ENCODE results near the gene GBA3.

The GBA3 gene

GRCh38 chr4:22778547-22779163, 85.9 kb downstream of the GBA3 start:
- in situ Hi-C loops (cut with MboI; ENCODE audit: low sequenced_read_pairs) = no loop called here

DNA sequence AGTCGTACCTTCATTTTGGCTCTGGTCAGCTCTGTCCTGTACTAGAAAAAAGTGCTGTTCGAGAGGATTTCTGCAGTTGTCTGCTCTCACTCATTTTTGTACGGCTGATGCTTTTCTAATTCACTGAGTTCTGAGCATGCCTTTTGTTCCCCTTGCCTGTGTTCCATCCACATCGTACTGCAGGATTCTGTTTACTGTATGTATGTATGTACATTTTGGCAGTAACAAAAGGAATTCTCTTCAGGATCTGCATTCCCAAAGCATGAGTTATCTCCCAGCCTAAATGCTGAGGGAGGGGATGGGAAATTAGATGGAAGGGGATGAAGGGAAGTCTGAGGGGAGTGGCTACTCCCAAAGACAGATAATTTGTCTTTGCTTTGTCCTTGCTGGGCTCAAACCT, 87.6 kb downstream of the GBA3 start:
- in situ Hi-C loops (cut with MboI; ENCODE audit: low sequenced_read_pairs) = no loop called here

- in situ Hi-C loops (cut with MboI; ENCODE audit: low sequenced_read_pairs) = no loop called here
Observed at GRCh38 chr4:22780797-22781196, 88.1 kb downstream of the GBA3 start.

DNA sequence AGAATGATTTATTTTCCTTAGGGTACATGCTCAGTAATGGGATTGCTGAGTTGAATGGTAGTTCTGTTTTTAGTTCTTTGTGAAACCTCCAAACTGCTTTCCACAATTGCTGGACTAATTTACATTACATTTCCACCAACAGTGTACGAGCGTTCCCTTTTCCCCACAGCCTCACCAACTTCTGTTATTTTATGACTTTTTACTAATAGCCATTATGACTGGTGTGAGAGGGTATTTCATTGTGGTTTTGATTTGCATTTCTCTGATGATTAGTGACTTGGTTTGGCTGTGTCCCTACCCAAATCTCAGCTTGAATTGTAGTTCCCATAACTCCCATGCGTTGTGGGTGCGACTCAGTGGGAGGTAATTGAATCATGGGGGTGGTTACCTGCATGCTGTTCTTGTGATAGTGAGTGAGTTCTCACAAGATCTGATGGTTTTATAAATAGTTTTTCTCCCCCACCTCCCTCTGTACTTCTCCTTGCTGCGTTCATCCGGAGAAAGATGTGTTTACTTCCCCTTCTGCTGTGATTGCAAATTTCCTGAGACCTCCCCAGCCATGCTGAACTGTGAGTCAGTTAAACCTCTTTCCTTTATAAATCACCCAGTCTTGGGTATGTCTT, 95.1 kb downstream of the GBA3 start:
- in situ Hi-C loops (cut with MboI; ENCODE audit: low sequenced_read_pairs) = no loop called here

- in situ Hi-C loops (cut with MboI; ENCODE audit: low sequenced_read_pairs) = no loop called here
Observed at GRCh38 chr4:22790631-22791030, 97.9 kb downstream of the GBA3 start.

DNA sequence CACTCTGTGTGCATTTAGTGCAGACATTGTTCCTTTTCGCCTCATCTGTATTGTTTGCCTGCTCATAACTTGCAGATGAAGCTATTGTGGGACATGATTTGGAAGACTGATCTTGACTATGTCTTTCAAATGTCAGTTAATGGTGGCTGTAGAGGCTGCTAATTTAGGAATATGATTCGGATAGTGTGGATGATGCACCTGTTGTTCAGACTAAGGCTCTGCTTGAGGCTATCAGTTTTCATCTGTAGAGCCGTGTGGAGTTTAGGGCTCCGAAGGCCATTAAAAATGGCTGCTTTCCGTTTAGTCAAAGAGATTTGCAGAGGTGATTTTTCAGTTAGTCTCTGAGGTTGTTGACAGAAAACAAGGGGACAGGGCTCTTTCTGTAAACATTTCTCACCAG, 102.0 kb downstream of the GBA3 start:
- in situ Hi-C loops (cut with MboI; ENCODE audit: low sequenced_read_pairs) = no loop called here

- in situ Hi-C loops (cut with MboI; ENCODE audit: low sequenced_read_pairs) = no loop called here
Observed at GRCh38 chr4:22801391-22801790, 108.7 kb downstream of the GBA3 start.

- in situ Hi-C loops (cut with MboI; ENCODE audit: low sequenced_read_pairs) = no loop called here
Observed at GRCh38 chr4:22802876-22803275, 110.1 kb downstream of the GBA3 start.

- in situ Hi-C loops (cut with MboI; ENCODE audit: low sequenced_read_pairs) = no loop called here
Observed at GRCh38 chr4:22803512-22803911, 110.8 kb downstream of the GBA3 start.

GRCh38 chr4:22814906-22815305, 122.2 kb downstream of the GBA3 start:
- in situ Hi-C loops (cut with MboI; ENCODE audit: low sequenced_read_pairs) = no loop called here

- in situ Hi-C loops (cut with MboI; ENCODE audit: low sequenced_read_pairs) = no loop called here
Observed at GRCh38 chr4:22824091-22824490, 131.4 kb downstream of the GBA3 start.

DNA sequence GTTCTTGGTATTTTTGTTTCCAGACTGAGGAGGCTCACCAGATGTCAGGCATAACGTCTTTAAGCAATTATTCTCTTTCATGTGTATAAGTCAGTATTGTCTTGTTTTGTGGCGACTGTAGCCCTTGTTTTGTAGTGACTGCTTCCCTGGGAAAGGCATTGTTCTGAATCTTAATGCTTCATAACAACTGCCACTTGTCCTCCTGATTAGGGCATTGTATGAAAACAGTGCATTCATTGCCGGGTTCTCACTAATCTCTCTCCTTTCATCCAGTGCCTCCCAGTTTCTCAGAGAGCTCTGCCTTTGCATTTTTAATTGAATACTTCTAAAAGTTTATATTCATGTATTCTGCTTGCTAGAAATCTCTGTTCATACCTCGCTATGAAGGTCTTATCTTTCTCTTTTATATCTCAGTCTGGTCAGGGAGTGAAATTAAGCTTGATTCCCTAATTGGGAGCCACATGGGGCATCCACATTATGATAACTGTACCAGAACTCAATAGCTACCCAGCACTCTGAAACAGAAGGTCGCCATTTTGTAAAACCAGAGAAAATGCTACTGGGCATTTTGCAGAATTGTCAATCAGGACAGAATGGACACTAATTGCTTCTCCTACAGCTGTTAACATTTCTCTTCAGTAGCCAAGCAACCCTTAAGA, 149.8 kb downstream of the GBA3 start:
- in situ Hi-C loops (cut with MboI; ENCODE audit: low sequenced_read_pairs) = no loop called here

DNA sequence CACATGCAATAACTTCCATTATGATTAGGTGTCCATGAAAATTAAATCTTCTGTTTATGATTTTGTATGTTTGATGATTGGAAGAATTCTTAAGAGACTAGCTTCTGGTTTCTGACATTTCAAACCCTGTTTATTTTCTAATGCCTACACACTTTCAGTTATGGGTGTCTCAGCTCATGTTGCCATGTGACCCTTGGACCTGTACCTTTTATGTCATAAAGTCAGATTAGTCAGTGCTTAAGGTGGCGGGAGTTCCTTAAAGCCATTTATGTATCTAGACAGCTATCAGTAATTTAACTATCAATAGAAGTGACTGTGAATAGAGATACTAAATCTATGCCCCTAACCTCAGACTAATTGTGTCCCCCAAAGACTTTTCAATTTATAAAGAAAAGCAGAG, 155.6 kb downstream of the GBA3 start:
- in situ Hi-C loops (cut with MboI; ENCODE audit: low sequenced_read_pairs) = no loop called here

DNA sequence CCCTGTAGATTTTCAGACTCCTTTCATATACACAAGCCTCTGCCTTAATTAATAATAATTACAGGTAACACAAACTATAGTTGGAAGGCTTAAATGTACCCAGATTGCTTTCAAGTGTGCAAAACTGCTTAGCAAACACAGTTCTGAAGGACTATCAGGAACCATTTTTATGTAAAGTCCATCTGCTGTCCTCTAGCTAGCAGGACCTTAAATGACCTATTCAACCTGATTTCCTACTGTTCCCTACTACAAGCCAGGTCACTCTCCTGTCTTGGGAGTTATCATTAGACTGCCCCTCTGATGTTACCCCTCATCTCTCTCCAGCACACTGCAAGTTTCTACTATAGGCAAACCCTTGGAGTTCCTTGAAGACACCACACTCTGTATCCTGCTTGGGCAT, 157.3 kb downstream of the GBA3 start:
- in situ Hi-C loops (cut with MboI; ENCODE audit: low sequenced_read_pairs) = no loop called here

- in situ Hi-C loops (cut with MboI; ENCODE audit: low sequenced_read_pairs) = no loop called here
Observed at GRCh38 chr4:22850630-22851029, 157.9 kb downstream of the GBA3 start.

GRCh38 chr4:22857411-22857810, 164.7 kb downstream of the GBA3 start:
- in situ Hi-C loops (cut with MboI; ENCODE audit: low sequenced_read_pairs) = no loop called here

GRCh38 chr4:22859318-22859717, 166.6 kb downstream of the GBA3 start:
- in situ Hi-C loops (cut with MboI; ENCODE audit: low sequenced_read_pairs) = no loop called here

All from hTERT RPE-1 (cell line).